Endothelial cell of umbilical vein (primary cell): ENCODE data around the gene EXOC3. TPM values are rescaled to one million over a fixed set of nuclear protein-coding genes. Genes with fewer than 3 reads are reported as not detected.

Experiments used
- BruUV-seq: library from RNA; stranded (reverse); fragments of 400-500 nt; replicated peaks from 2 replicates; lab custom pipeline; 2021; lab: Mats Ljungman, UMichigan
- CTCF ChIA-PET: fragments of 300-600, 350-600 bp; sonication (Branson Sonifier 250); formaldehyde crosslinking; loops from one replicate; lab custom pipeline; 2021; ENCODE audit warnings: antibody characterized with exemption, inconsistent platforms; lab: Charles Lee
- POLR2A ChIA-PET: fragments of 300-600, 350-600 bp; sonication (Branson Sonifier 250); formaldehyde crosslinking; loops from one replicate; lab custom pipeline; 2021; ENCODE audit warnings: antibody characterized with exemption, inconsistent platforms; lab: Charles Lee
- DNase-seq: peaks from one replicate; pipeline ENCODE4 v3.0.0-alpha.2; 2011; ENCODE audit warnings: low read depth, low spot score
- FAIRE-seq: peaks from 2 replicates; lab custom pipeline; 2011; peaks lifted over from hg19 to GRCh38; lab: Jason Lieb, UNC
- H2AFZ ChIP-seq: 2 replicates; pipeline ENCODE4 v1.6.0; 2012; ENCODE audit warnings: low read depth, low read length, control low read depth, inconsistent platforms
- H3K27ac ChIP-seq: 2 replicates; pipeline ENCODE4 v1.5.1; 2011; ENCODE audit warnings: low read depth, mild to moderate bottlenecking, control low read depth, low read length, moderate library complexity; ENCODE audit not compliant: insufficient read depth
- H3K27me3 ChIP-seq, 2 experiments: 2 replicates each; pipeline versions ENCODE4 v1.6.0 to v1.6.1; 2011; ENCODE audit warnings: low read length in 2 of 2, mixed read lengths in 1 of 2; ENCODE audit not compliant: control insufficient read depth in 2 of 2, insufficient read depth in 2 of 2
- H3K36me3 ChIP-seq, 2 experiments: 2 replicates in 1 of 2; 3 replicates in 1 of 2; pipeline ENCODE4 v1.5.1; 2011; ENCODE audit warnings: low read length in 2 of 2, mild to moderate bottlenecking in 1 of 2, moderate library complexity in 1 of 2; ENCODE audit not compliant: control insufficient read depth in 2 of 2, insufficient read depth in 2 of 2; ENCODE audit errors: extremely low read depth in 1 of 2
- H3K4me1 ChIP-seq: 3 replicates; pipeline ENCODE4 v1.5.1; 2011; ENCODE audit warnings: mild to moderate bottlenecking, low read length; ENCODE audit not compliant: control insufficient read depth, insufficient read depth; ENCODE audit errors: extremely low read depth
- H3K4me2 ChIP-seq: 2 replicates; pipeline ENCODE4 v1.6.1; 2011; ENCODE audit warnings: low read length, control low read depth, mixed read lengths; ENCODE audit not compliant: insufficient read depth
- H3K4me3 ChIP-seq, 3 experiments: fragments of 200-600 bp in 1 of 3; sonication (generic), shearing (Covaris generic) in 1 of 3; replicated peaks in 1 of 3; 2 replicates each; pipeline ENCODE4 v1.5.1; 2011 to 2016; ENCODE audit warnings: control low read depth in 3 of 3, low read length in 3 of 3, mild to moderate bottlenecking in 2 of 3, inconsistent platforms in 1 of 3, low read depth in 1 of 3, moderate library complexity in 1 of 3; ENCODE audit not compliant: insufficient read depth in 1 of 3
- H3K79me2 ChIP-seq: 2 replicates; pipeline ENCODE4 v1.6.0; 2012; ENCODE audit warnings: low read length, inconsistent platforms; ENCODE audit not compliant: control insufficient read depth, insufficient read depth
- H3K9ac ChIP-seq: replicated peaks from 2 replicates; pipeline ENCODE3; 2011; ENCODE audit warnings: low read length, control low read depth; ENCODE audit not compliant: insufficient read depth; ENCODE audit errors: extremely low read depth
- H3K9me1 ChIP-seq: replicated peaks from 3 replicates; pipeline ENCODE4 v1.6.0; 2011; ENCODE audit warnings: mild to moderate bottlenecking, low read length; ENCODE audit not compliant: control insufficient read depth, insufficient read depth; ENCODE audit errors: extremely low read depth
- H3K9me3 ChIP-seq: replicated peaks from 2 replicates; pipeline ENCODE4 v1.5.1; 2012; ENCODE audit warnings: low read length, inconsistent platforms; ENCODE audit not compliant: control insufficient read depth, insufficient read depth
- H4K20me1 ChIP-seq: replicated peaks from 2 replicates; pipeline ENCODE3; 2011; ENCODE audit warnings: mild to moderate bottlenecking, low read length; ENCODE audit not compliant: control insufficient read depth, insufficient read depth; ENCODE audit errors: extremely low read depth
- CTCF ChIP-seq, 2 donors: IDR thresholded peaks; 1 replicate in 1 of 2; 2 replicates in 1 of 2; pipeline ENCODE4 v1.5.1; 2011; ENCODE audit warnings: low read length in 2 of 2, mild to moderate bottlenecking in 2 of 2, moderate library complexity in 2 of 2, control low read depth in 1 of 2, inconsistent platforms in 1 of 2, low read depth in 1 of 2; ENCODE audit not compliant: insufficient read depth in 1 of 2; ENCODE audit errors: extremely low read depth in 1 of 2
- GATA2 ChIP-seq: IDR thresholded peaks from 2 replicates; pipeline ENCODE4 v1.7.0; 2011; ENCODE audit warnings: low read depth, mild to moderate bottlenecking, moderate library complexity, mixed read lengths, low read length; ENCODE audit not compliant: insufficient read length, insufficient read depth
- JUN ChIP-seq: IDR thresholded peaks from 2 replicates; pipeline ENCODE4 v1.6.1; 2011; ENCODE audit warnings: borderline replicate concordance, low read depth; ENCODE audit not compliant: insufficient read length, insufficient read depth
- MAX ChIP-seq: IDR thresholded peaks from 2 replicates; pipeline ENCODE4 v1.6.1; 2011; ENCODE audit not compliant: insufficient read depth, insufficient read length
- MYC ChIP-seq: IDR thresholded peaks from one replicate; pipeline ENCODE4 v1.6.1; 2011; ENCODE audit warnings: mild to moderate bottlenecking, low read depth, low read length
- POLR2A ChIP-seq: IDR thresholded peaks from 2 replicates; pipeline ENCODE4 v1.6.1; 2012; ENCODE audit warnings: low read depth, mild to moderate bottlenecking, control low read depth, low read length
- POLR2AphosphoS5 ChIP-seq: IDR thresholded peaks from 2 replicates; pipeline ENCODE4 v1.6.1; 2012; ENCODE audit warnings: low read depth, mild to moderate bottlenecking, control low read depth, low read length, moderate library complexity; ENCODE audit not compliant: insufficient read depth
- dilution Hi-C: fragments of 300-500 bp; cut with MboI; formaldehyde crosslinking; loops from one replicate; pipeline ENCODE4 v1.15.0; 2019; ENCODE audit warnings: low sequenced_read_pairs; ENCODE audit not compliant: extremely low pct_ligation_motif_present
- intact Hi-C: fragments of 100-400 bp; cut with micrococcal nuclease; formaldehyde crosslinking; loops from one replicate; pipeline ENCODE4 v1.10.0; 2022
- polyA plus RNA-seq, 4 experiments: library from polyadenylated mRNA; depleted of rRNA in 3 of 4; stranded (reverse) in 3 of 4; unstranded in 1 of 4; fragments of >200 nt; gene quantifications; 2 replicates each; pipeline versions ENCODE4 v1.2.1 to v1.2.3, GENCODE V29; 2011 to 2012; ENCODE audit warnings: missing spikeins in 1 of 4
- total RNA-seq: library from RNA; stranded (reverse); gene quantifications from 2 replicates; pipeline ENCODE4 v1.2.3, GENCODE V29; 2021

Gene EXOC3
- total and polyA plus RNA-seq, 2 donors (not counting 3 experiments of a cell fraction or from before 2014, with no cell fraction given), result 26.4 to 52.9 TPM

DNA sequence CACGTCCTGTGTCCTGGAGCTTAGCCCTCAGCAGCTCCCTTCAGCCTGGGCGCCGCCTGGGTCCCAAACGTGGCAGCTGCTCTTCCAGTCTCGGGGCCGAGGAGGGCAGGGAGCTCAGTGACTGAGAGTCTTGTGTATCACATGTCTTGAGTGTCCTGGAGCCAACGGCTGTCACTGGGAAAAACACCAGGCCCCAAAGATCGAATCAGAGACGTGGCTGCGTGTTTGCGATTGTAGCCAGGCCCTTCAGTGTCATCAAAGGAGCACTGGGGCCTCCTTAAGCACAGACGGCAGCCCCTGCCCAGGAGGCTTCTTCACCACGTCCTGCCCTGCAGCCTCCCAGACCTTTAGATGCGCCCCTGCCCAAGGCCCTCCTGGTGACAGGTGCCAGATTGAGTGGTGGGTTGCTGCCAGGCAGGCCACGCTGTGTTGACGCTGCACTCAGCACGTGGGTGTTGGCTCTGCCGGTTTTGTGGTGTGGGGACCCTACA, 5.7 kb upstream of the EXOC3 start:
- Histone ChIP-seq H3K36me3 (no peaks in the 10 kb centered on the region), H3K9me3 (no peaks in the 10 kb centered on the region), H3K9ac (no peak overlapping the region), H3K4me2 (no peak overlapping the region), H3K27ac (no peak overlapping the region), H3K27me3 (no peaks in the 10 kb centered on the region), H4K20me1 (no peaks in the 10 kb centered on the region), H3K4me1 (peaks cover 2% of the 10 kb centered on the region), H3K79me2 (no peaks in the 10 kb centered on the region), H3K9me1 (no peaks in the 10 kb centered on the region), H2AFZ (no peak overlapping the region), H3K4me3 (no peak overlapping the region)
- BruUV-seq, result no TSS peak
- POLR2A ChIA-PET, result no interaction called here
- TF ChIP-seq JUN (no peak), GATA2 (no peak), MAX (no peak), CTCF (IDR thresholded peaks at IDR 0.05; ENCODE audit: extremely low read depth in 1 of 2, insufficient read depth in 1 of 2, low read depth in 1 of 2, low read length in 2 of 2) (no peak), POLR2A (no peak), POLR2AphosphoS5 (no peak), MYC (no peak)
- DNase-seq (no peak), FAIRE-seq (no peak)
- dilution Hi-C loops (no loop called here), intact Hi-C loops (no loop called here)
- CTCF ChIA-PET, result interaction anchor here (0.9 to 3.2 kb wide), 5 partner anchors 9 to 249 kb away, joined by 3 to 19 read pairs (median 7); partner anchors contain the start of gene AHRR
